Renal pelvis (tissue), 4 donors: Measurements from ENCODE around the gene MRPL58. TPM values are rescaled to one million over a fixed set of nuclear protein-coding genes. Genes with fewer than 3 reads are reported as not detected.
A peak's percentile ranks its signal among the peaks of the same experiment; 100 is the strongest.
"Not testable (repeated sequence)": the region's sequence is repeated elsewhere in the genome, so short reads cannot be mapped to it uniquely, and the experiment has no call there.

Experiments used
- DNase-seq: peaks from one replicate; pipeline ENCODE4 v3.0.0-alpha.2; 2013
- polyA plus RNA-seq, 3 donors: library from polyadenylated mRNA; unstranded; fragments of 120-200 nt; gene quantifications; one replicate each; pipeline ENCODE4 v1.2.1, GENCODE V29; 2013; ENCODE audit not compliant: insufficient read length in 3 of 3

The MRPL58 gene
- polyA plus RNA-seq, 3 donors, result 27.4 to 31.3 (median 29.5) TPM

- no peak for DNase-seq
Measured at GRCh38 chr17:75044716-75045115, 32.2 kb downstream of the MRPL58 start.

- DNase-seq, result not testable (repeated sequence)
Measured at GRCh38 chr17:75045946-75046406, 33.5 kb downstream of the MRPL58 start.

- peak; percentile 96 for DNase-seq
Measured at GRCh38 chr17:75046407-75047289, 34.2 kb downstream of the MRPL58 start, which contains the start of the genes ATP5PD and KCTD2. Gene ATP5PD, minus strand, starts transcription at chr17:75046969. Its CDS starts 4,319 bp downstream, at chr17:75042650. Gene KCTD2, plus strand, starts transcription at chr17:75047225. Its CDS starts 26 bp downstream, at chr17:75047251.

DNA sequence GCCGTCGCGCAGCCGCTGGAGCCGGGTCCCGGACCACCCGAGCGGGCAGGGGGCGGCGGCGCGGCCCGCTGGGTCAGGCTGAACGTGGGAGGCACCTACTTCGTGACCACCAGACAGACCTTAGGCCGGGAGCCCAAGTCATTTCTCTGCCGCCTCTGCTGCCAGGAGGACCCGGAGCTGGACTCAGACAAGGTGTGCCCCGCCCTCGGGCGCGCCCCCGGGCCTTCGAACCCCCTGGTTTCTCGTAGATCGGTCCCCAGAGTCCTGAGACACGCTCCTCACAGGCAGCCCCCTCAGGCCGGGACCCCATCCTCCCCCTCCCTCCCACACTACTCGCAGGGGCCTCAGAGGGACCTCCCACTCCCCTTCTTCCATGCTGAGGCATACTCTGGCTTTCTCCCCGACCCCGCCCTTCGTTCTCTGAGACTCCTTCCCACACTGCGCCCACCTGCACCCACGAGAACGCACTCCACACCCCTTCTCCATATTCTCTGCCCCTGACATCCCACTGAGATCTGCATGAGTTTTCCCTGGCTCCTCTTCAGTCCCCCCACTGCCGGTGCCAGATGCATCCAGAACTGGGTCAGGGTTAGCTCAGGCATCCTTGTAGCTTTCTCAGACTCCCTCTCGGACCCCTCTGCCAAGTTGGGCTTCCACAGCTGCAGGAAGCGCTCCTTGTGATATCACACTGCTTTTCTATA lies 35.1 kb downstream of the MRPL58 start:
- DNase-seq, result peak; percentile 24

DNA sequence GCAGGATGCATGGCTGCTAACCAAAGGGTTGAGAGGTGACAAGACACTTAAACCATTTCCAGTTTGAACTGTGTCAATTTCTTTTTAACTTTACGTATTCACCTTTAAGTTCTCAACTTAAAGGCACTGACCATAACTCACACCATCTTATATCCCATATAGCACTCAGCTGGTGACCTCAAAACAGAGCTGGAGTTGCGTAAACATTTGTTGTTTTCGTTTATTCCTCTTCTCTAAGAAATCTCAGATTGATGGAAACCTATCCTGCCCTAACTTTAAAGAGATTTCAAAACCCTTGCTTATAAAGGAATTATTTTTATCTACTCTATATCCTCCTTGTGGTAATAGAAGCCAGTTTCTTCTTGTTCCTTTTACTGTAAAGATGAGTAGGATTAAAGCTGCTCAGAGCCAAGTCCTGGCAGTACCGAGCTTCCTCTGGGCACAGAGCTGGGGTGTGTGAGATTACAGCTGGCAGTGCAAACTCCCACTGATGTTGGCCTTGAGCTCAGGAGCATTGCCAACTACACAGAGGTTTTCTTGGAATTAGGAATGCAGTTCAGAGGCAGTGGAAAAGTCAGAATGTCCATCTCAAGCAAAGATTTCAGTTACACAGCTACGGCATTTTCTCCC lies 35.9 kb downstream of the MRPL58 start:
- no peak for DNase-seq

GRCh38 chr17:75049057-75049456 lies 36.6 kb downstream of the MRPL58 start:
- no peak for DNase-seq

DNA sequence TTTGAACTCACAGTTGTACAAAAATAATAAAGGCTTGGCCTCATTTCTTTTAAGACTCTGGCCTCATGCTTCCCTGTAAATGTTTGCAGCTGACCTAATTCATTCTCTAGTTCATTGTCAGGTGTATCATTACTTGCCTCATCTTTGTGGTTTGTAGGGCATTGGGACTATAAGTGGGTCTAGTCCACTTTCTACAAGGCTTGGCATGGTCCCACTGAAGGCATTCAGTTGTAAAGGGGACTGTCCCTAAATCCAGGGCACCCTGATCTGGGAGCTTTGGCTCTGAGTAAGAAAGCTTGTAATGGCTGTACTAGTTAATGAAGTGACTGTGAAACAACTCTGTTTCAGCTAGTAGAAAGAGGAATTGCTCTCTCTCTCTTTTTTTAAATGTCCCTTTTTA lies 37.2 kb downstream of the MRPL58 start:
- no peak for DNase-seq

GRCh38 chr17:75051941-75052340 lies 39.5 kb downstream of the MRPL58 start:
- no peak for DNase-seq

- peak; percentile 45 for DNase-seq
Measured at GRCh38 chr17:75059369-75060345, 47.2 kb downstream of the MRPL58 start.

DNA sequence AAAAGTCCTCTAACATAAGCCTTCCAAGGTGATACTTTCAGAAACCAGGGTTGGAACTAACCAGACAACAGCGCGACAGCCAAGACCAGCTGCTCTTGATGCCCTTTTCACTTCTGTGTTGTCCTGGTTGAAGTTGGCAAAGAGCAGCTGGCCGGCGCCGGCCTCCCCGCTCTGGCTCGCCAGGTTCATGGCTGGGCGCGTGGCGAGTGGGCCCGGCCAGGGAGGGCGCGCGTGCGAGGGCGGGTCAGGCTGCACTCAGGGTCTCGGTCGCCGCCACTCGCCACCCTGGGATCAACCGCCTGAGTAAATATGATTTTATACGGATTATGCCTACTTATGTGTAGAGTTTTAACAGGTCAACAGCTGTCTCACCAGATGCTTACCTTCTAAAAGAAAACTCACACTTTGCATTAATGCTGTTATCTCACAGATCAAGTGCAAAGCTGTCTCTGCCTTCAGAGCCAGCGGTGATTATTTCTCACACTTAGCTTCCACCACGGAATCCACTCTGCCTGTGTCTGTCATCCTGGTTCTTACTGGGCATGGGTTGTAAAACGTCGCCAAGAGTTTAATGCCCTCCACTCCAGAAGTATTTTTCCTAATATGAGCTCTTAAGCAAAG lies 48.1 kb downstream of the MRPL58 start:
- no peak for DNase-seq

DNA sequence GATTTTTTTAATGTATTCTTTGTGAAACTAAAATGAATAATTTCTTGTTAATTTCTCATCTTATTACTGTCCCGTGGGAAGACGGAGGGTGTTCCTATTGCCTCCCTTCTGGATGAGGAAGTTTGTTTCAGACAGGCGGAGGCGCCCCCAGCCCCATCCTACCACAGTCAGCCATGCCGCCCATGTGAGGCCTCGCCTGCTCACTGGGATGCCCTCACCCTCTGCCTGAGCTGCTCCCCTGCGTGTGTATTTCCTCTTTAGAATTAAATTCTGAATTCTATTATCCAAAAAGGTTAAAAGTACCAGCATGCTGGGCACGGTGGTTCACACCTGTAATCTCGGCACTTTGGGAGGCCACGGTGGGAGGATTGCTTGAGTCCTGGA lies 48.6 kb downstream of the MRPL58 start:
- no peak for DNase-seq

GRCh38 chr17:75061618-75062017 lies 49.1 kb downstream of the MRPL58 start:
- DNase-seq, result no peak

GRCh38 chr17:75063201-75063600 lies 50.7 kb downstream of the MRPL58 start:
- DNase-seq, result no peak

- no peak for DNase-seq
Measured at GRCh38 chr17:75063626-75064025, 51.2 kb downstream of the MRPL58 start.

- DNase-seq, result no peak
Measured at GRCh38 chr17:75064040-75064439, 51.6 kb downstream of the MRPL58 start.

- DNase-seq, result no peak
Measured at GRCh38 chr17:75064460-75064859, 52.0 kb downstream of the MRPL58 start.

DNA sequence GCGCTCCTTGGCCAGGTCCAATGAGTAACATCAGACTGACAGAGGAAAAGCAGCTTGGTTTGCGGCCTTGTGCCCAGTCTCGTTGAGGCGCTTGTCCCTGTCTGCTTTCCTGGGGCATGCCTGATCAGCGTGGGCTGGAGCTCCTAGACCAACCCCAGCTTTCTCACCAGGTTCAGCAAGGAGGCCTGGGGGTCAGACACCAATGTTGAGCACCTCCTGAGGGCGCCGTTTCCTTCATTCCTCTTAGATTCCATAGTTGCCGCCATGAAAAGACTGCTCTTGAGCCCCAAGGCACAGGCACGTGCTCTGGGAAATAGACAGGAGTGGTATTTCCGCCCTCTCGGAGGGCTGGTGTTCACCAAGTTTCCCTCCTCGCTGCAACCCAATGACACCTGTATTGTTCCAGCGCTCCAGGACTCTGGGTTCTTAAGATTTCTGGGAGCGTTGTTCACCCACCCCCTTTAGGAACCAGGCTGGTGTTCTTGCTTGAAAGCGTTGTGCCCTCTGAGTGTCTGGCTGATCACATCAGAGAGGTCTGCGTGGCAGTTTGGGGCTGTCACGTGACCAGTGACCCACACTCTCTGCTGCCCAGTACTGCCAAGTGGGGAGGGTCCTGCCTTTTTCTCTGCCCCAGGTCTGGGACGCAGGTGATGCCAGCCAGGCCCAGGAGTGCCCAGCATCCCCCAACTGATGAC lies 52.5 kb downstream of the MRPL58 start:
- DNase-seq, result no peak

- no peak for DNase-seq
Measured at GRCh38 chr17:75065562-75066151, 53.2 kb downstream of the MRPL58 start.

DNA sequence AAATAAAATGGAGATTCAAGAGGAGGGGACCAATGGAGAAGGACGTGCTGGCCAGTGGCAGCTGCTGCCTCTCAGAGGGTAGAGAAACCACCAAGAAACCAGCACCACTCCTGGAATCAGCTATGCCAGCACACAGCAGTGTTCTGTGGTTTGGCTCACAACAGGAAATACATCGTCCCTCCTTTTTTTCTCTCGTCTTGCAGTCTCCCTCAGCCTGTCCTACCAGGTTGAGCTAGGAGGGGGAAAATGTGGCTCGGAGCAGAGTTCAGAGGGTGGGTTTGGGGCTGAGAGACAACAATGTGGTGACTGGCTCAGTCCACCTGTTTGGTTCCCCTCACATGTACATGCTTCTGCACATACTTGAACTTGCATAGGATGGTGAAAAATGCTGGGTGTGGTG lies 55.4 kb downstream of the MRPL58 start:
- no peak for DNase-seq

GRCh38 chr17:75068750-75069149 lies 56.3 kb downstream of the MRPL58 start:
- no peak for DNase-seq
